DND-41 (cell line): ENCODE data around the gene ZNF235.

ENCODE experiments used
- ATAC-seq: fragments of 200-7000 bp; cut with Tn5 transposase; 3 replicates; pipeline ENCODE4 v1.9.1; 2021; ENCODE audit warnings: low read depth; ENCODE audit not compliant: insufficient read depth
- DNase-seq: peaks from one replicate; pipeline ENCODE4 v3.0.0-alpha.2; 2020
- H2AFZ ChIP-seq: 2 replicates; pipeline ENCODE4 v1.6.0; 2012; ENCODE audit warnings: low read depth, low read length
- H3K27ac ChIP-seq: 2 replicates; pipeline ENCODE4 v1.5.1; 2012; ENCODE audit warnings: low read length, inconsistent platforms
- H3K27me3 ChIP-seq: fragments of 200-600 bp; sonication (generic); 2 replicates; pipeline ENCODE4 v1.6.0; 2012; ENCODE audit warnings: low read length, mild to moderate bottlenecking, inconsistent platforms; ENCODE audit not compliant: insufficient read depth, poor library complexity
- H3K36me3 ChIP-seq: 2 replicates; pipeline ENCODE4 v1.5.1; 2012; ENCODE audit warnings: low read length, inconsistent platforms; ENCODE audit not compliant: insufficient read depth
- H3K4me1 ChIP-seq: 2 replicates; pipeline ENCODE4 v1.5.1; 2012; ENCODE audit warnings: mild to moderate bottlenecking, low read length; ENCODE audit not compliant: insufficient read depth
- H3K4me2 ChIP-seq: 2 replicates; pipeline ENCODE4 v1.6.0; 2012; ENCODE audit warnings: mild to moderate bottlenecking, moderate library complexity, low read length, inconsistent platforms; ENCODE audit not compliant: insufficient read depth
- H3K4me3 ChIP-seq, 2 experiments: fragments of 200-600 bp in 1 of 2; shearing (Covaris generic) in 1 of 2; 2 replicates each; pipeline ENCODE4 v1.5.1; 2012 to 2016; ENCODE audit warnings: inconsistent platforms in 2 of 2, low read length in 2 of 2, mild to moderate bottlenecking in 2 of 2, low read depth in 1 of 2, moderate library complexity in 1 of 2
- H3K79me2 ChIP-seq: 2 replicates; pipeline ENCODE4 v1.6.0; 2012; ENCODE audit warnings: low read length, inconsistent platforms; ENCODE audit not compliant: insufficient read depth
- H3K9ac ChIP-seq: 2 replicates; pipeline ENCODE4 v1.6.0; 2012; ENCODE audit warnings: low read depth, mild to moderate bottlenecking, inconsistent platforms, low read length, moderate library complexity
- H3K9me3 ChIP-seq: 2 replicates; pipeline ENCODE4 v1.5.1; 2012; ENCODE audit warnings: low read length, moderate library complexity, mild to moderate bottlenecking, inconsistent platforms; ENCODE audit not compliant: insufficient read depth, severe bottlenecking
- H4K20me1 ChIP-seq: 2 replicates; pipeline ENCODE4 v1.6.0; 2012; ENCODE audit warnings: low read length; ENCODE audit not compliant: insufficient read depth
- EZH2 ChIP-seq: IDR thresholded peaks from 3 replicates; pipeline ENCODE4 v1.6.1; 2012; ENCODE audit warnings: borderline replicate concordance, low read depth, mild to moderate bottlenecking, moderate library complexity, low read length, inconsistent platforms; ENCODE audit not compliant: severe bottlenecking
- TF ChIP-seq, protein P1 (sequence below): IDR thresholded peaks from 2 replicates; pipeline ENCODE4 v1.5.1; 2012; ENCODE audit warnings: borderline replicate concordance, low read length, moderate library complexity, mild to moderate bottlenecking; ENCODE audit not compliant: poor library complexity, severe bottlenecking; ENCODE audit errors: extremely low read depth

The ZNF235 gene

DNA sequence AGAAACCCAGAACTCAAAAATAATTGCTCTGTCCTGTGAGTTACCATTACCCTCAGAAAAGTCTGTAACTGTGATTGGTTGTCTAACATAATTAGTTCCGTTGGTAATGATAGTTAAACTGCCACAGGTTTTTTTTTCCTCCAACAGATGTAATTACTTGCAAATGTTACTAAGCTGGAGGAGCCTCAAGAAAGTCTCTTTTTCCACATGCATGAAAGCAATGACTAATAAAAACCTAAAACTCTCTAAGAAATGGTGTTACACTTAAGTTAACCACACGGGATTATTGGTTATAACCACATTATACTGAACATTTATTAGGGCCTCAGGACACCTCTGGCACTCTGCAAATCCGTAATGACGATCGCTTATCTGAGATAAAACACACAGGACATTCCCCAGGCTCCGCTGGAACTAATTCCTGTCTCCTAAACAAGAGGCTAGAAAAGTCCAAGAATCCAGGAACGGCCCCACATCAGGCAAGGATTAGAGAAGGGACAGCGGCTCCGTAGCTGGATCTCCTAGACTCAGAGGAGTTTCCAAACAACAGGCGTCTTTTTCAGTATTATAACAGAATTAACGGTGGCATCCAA, 753 bp downstream of the ZNF235 start:
- Histone ChIP-seq H3K4me3 (peak overlapping the region; percentile 43 to 78; a peak in 3 of 4 replicates), H4K20me1 (no peaks in the 10 kb centered on the region), H3K9ac (peak overlapping the region; percentile 63), H3K4me1 (peaks cover 18% of the 10 kb centered on the region), H3K36me3 (peaks cover 32% of the 10 kb centered on the region), H3K79me2 (peaks cover 14% of the 10 kb centered on the region), H2AFZ (peak overlapping the region; percentile 89), H3K4me2 (peak overlapping the region; percentile 79), H3K27me3 (no peaks in the 10 kb centered on the region), H3K27ac (peak overlapping the region; percentile 72), H3K9me3 (peaks cover 12% of the 10 kb centered on the region)
- no peak for TF ChIP-seq EZH2
- TF ChIP-seq, protein P1, sequence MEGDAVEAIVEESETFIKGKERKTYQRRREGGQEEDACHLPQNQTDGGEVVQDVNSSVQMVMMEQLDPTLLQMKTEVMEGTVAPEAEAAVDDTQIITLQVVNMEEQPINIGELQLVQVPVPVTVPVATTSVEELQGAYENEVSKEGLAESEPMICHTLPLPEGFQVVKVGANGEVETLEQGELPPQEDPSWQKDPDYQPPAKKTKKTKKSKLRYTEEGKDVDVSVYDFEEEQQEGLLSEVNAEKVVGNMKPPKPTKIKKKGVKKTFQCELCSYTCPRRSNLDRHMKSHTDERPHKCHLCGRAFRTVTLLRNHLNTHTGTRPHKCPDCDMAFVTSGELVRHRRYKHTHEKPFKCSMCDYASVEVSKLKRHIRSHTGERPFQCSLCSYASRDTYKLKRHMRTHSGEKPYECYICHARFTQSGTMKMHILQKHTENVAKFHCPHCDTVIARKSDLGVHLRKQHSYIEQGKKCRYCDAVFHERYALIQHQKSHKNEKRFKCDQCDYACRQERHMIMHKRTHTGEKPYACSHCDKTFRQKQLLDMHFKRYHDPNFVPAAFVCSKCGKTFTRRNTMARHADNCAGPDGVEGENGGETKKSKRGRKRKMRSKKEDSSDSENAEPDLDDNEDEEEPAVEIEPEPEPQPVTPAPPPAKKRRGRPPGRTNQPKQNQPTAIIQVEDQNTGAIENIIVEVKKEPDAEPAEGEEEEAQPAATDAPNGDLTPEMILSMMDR, result no peak
- DNase-seq (no peak), ATAC-seq (no peak)

DNA sequence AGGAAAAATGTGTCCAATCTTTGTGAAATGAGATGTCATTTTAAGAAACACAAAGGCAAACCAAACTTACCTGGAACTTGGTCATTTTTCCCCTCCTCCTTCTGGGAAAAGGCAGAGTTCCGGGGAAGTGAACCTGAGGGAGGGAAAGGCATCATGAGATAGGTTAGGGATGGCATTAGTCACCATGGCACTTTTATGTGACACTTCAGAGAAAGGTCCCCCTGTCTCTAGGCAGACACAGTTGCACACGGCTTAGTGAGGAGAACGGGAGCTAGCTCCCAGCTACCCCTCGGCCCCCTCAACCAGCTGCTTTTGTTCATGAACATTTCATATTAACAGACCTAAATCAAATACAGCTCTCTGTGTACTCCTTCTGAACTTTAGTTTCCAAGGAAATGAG, 1.5 kb downstream of the ZNF235 start:
- Histone ChIP-seq H3K79me2 (peaks cover 14% of the 10 kb centered on the region), H3K36me3 (peaks cover 40% of the 10 kb centered on the region), H4K20me1 (no peaks in the 10 kb centered on the region), H2AFZ (no peak overlapping the region), H3K4me2 (peak overlapping the region; percentile 79), H3K4me3 (peak overlapping the region in 1 of 2 experiments; percentile 78; a peak in 1 of 4 replicates), H3K27ac (no peak overlapping the region), H3K4me1 (peaks cover 18% of the 10 kb centered on the region), H3K27me3 (no peaks in the 10 kb centered on the region), H3K9me3 (peaks cover 12% of the 10 kb centered on the region), H3K9ac (peak overlapping the region; percentile 63; the same call in 1 of the 2 replicates)
- ATAC-seq, result no peak
- DNase-seq, result no peak
- TF ChIP-seq, protein P1, result no peak
- no peak for TF ChIP-seq EZH2

DNA sequence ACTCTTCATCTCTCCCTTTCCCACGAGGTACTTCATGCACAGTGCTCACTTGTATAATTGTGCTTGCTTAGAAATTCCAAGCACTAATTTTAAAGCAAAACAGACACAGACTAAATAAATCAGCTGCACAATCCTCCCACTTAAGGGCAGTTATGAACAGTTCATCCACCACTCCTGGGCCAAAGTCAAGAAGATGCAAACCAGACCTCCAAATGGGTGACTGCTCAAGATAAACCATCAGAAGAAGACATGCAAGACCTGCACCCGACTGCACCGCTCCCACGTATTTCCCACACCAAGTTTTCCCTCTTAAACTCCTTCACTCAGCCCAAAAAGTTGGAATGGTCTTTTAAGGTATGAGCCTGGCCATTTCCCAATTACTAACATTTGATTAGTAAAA, 19.9 kb downstream of the ZNF235 start:
- peaks cover 32% of the 10 kb centered on the region for H3K36me3 ChIP-seq
- H3K4me1 ChIP-seq, result no peaks in the 10 kb centered on the region
- no peak overlapping the region for H3K9ac ChIP-seq
- DNase-seq (no peak), ATAC-seq (no peak)
- no peak overlapping the region for H3K27ac ChIP-seq
- H3K4me2 ChIP-seq, result no peak overlapping the region
- H3K9me3 ChIP-seq, result peaks cover 7% of the 10 kb centered on the region
- no peaks in the 10 kb centered on the region for H3K27me3 ChIP-seq
- no peak overlapping the region for H2AFZ ChIP-seq
- H3K79me2 ChIP-seq, result no peaks in the 10 kb centered on the region
- TF ChIP-seq, protein P1, result no peak
- TF ChIP-seq EZH2, result no peak
- H3K4me3 ChIP-seq, result no peak overlapping the region
- H4K20me1 ChIP-seq, result no peaks in the 10 kb centered on the region
